Stomach smooth muscle (tissue), 2 donors: Measurements from ENCODE around the gene ZNF516.

ENCODE experiments used
- H3K27ac ChIP-seq: one replicate; pipeline ENCODE4 v1.7.0; 2013; ENCODE audit warnings: mild to moderate bottlenecking, low read length, inconsistent platforms
- H3K27me3 ChIP-seq, 2 donors: one replicate each; pipeline ENCODE4 v1.7.0; 2013; ENCODE audit warnings: low read length in 2 of 2; ENCODE audit not compliant: insufficient read depth in 2 of 2, control insufficient read depth in 1 of 2
- H3K36me3 ChIP-seq, 2 donors: one replicate each; pipeline ENCODE4 v1.7.0; 2013; ENCODE audit warnings: low read length in 2 of 2; ENCODE audit not compliant: control insufficient read depth in 2 of 2, insufficient read depth in 2 of 2
- H3K4me1 ChIP-seq: one replicate; pipeline ENCODE4 v1.7.0; 2013; ENCODE audit warnings: low read length; ENCODE audit not compliant: control insufficient read depth, insufficient read depth
- H3K4me3 ChIP-seq, 2 donors: one replicate each; pipeline ENCODE4 v1.7.0; 2013; ENCODE audit warnings: low read length in 2 of 2
- H3K9ac ChIP-seq, 2 donors: one replicate each; pipeline ENCODE4 v1.7.0; 2013; ENCODE audit warnings: low read length in 2 of 2, mild to moderate bottlenecking in 1 of 2
- H3K9me3 ChIP-seq, 2 donors: one replicate each; pipeline ENCODE4 v1.7.0; 2013; ENCODE audit warnings: low read length in 2 of 2; ENCODE audit not compliant: control insufficient read depth in 2 of 2
- donor health status: healthy.
- donor health status: Pancreatic carcinoma.

ZNF516 gene

DNA sequence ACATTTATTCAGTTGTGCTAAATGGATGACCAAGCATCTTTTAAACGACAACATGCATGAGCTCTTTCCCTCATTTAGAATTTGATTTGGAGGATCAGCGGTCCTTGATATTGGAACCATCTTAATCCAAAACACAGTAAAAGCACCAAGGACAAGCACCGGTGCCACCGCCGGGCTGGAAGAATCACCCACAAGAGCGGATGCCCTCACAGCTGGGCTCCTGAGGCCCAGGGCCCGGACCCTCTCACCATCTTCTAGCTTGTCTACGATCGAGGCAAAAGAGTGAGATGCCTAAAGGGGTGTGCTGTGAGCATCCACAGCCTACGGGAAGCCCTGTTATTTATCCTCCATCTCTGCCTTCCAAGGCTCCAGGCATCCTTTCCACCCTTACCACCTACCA is 129.5 kb downstream of the ZNF516 start:
- Histone ChIP-seq H3K9me3 (no peaks in the 10 kb centered on the region), H3K4me1 (no peaks in the 10 kb centered on the region), H3K27ac (no peak overlapping the region), H3K4me3 (no peak overlapping the region), H3K36me3 (peaks cover 16 to 20% of the 10 kb centered on the region in 2 donors), H3K27me3 (no peaks in the 10 kb centered on the region), H3K9ac (no peak overlapping the region)

DNA sequence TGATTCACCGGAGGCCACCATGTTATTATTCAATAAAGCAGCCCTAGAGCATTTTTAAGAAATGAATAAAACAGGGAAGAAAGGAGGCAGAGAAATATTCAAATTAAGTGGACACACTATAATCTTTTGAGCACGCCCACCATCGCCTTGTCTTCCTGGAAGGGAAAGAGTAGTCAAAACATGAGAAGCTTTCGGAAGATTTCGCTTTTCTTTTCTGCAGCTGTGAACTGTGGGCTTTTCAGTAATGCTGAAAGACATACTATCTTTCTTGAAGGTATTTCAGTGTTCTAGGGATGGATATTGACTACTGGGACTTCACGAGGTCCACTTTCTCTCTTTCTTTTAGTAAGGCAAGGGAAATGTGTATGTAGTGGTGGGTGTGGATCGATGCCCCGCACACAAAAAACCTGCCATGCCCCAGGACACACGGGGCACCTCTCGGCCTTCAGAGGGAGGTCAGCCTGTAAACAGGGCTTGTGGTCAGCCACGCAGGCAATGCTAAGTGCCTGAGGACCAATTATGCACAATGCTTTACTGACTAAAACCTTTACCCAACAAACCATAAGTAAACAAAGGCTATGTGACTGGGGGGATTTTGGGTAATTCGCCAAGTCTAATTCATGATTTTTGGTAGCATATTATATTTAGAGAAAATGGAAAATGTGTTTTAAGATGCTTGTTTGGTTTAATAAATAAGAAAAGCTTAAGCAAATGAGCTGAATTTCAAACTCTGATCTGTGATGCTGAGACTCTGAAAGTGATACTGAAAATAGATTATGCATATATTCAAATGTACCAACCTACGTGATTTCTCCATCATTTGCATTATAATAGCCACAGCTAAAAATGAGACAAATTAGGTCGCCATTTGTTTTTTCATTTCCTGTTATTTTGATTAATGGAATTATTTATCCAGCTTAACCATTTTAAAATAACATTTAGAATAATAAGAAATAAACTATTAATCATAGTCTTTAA is 130.5 kb downstream of the ZNF516 start:
- Histone ChIP-seq H3K27ac (no peak overlapping the region), H3K36me3 (peaks cover 12 to 17% of the 10 kb centered on the region in 2 donors), H3K27me3 (no peaks in the 10 kb centered on the region)

GRCh38 chr18:76363436-76364120 is 131.5 kb downstream of the ZNF516 start:
- H3K9ac ChIP-seq = no peak overlapping the region
- H3K4me1 ChIP-seq = no peaks in the 10 kb centered on the region
- no peak overlapping the region for H3K4me3 ChIP-seq
- H3K9me3 ChIP-seq = no peaks in the 10 kb centered on the region
- no peaks in the 10 kb centered on the region for H3K27me3 ChIP-seq
- H3K27ac ChIP-seq = no peak overlapping the region
- peaks cover 14 to 19% of the 10 kb centered on the region in 2 donors for H3K36me3 ChIP-seq

More for the DNA sequence above, 130.5 kb downstream of the ZNF516 start:
- Histone ChIP-seq H3K9ac (no peak overlapping the region), H3K4me1 (no peaks in the 10 kb centered on the region), H3K9me3 (no peaks in the 10 kb centered on the region), H3K4me3 (no peak overlapping the region)

DNA sequence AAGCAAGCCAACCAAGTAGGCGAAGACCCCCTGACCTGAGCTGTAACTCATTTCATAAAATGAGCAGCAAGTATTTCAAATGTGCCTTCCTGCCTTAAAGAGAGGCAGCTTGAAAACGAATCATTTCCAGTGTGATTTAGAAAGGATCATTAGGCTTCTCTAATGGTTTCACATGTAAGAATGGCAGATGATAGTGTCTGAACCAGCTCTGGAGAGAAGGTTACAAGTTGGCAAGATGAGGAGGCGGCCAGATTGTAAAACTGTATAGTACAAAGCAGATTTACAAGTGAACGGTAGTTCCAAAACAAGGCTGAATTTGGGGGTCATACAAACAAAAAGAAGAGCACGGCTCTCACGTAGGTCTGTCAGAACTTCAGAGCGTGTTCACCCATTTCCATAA is 132.4 kb downstream of the ZNF516 start:
- Histone ChIP-seq H3K9me3 (no peaks in the 10 kb centered on the region), H3K27ac (no peak overlapping the region), H3K27me3 (no peaks in the 10 kb centered on the region), H3K4me3 (no peak overlapping the region), H3K36me3 (peaks cover 14 to 19% of the 10 kb centered on the region in 2 donors), H3K9ac (no peak overlapping the region), H3K4me1 (no peaks in the 10 kb centered on the region)

GRCh38 chr18:76361219-76361618 is 133.8 kb downstream of the ZNF516 start:
- Histone ChIP-seq H3K9ac (no peak overlapping the region), H3K36me3 (peaks cover 17 to 27% of the 10 kb centered on the region in 2 donors), H3K4me1 (no peaks in the 10 kb centered on the region), H3K27ac (no peak overlapping the region), H3K9me3 (no peaks in the 10 kb centered on the region), H3K27me3 (no peaks in the 10 kb centered on the region), H3K4me3 (no peak overlapping the region)

- H3K27me3 ChIP-seq = no peaks in the 10 kb centered on the region
- H3K9me3 ChIP-seq = no peaks in the 10 kb centered on the region
- H3K4me1 ChIP-seq = no peaks in the 10 kb centered on the region
- peaks cover 19 to 29% of the 10 kb centered on the region in 2 donors for H3K36me3 ChIP-seq
- H3K4me3 ChIP-seq = no peak overlapping the region
- H3K27ac ChIP-seq = no peak overlapping the region
- no peak overlapping the region for H3K9ac ChIP-seq
Observed at GRCh38 chr18:76359909-76360308, 135.1 kb downstream of the ZNF516 start.

DNA sequence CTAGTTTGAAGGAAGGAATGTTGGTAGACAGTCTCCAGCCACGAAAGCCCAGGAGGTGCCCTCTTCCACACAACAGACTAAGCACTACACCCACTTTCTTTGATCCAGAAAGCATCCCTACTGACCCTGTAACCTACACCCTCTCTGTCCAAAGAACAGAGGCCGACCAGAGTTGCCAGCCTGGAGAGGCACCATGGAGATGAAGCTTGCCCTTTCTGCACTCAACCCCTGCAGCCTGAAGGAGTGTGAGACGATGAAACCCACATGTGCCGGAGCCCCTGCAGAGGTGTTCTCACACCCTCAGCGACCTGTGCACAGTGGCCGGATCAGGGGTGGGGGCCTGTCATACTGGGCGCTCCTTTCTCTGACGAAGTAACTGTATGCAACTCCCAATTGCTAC is 136.3 kb downstream of the ZNF516 start:
- Histone ChIP-seq H3K36me3 (peaks cover 19 to 29% of the 10 kb centered on the region in 2 donors), H3K27me3 (no peaks in the 10 kb centered on the region), H3K4me1 (peaks cover 2% of the 10 kb centered on the region), H3K27ac (no peak overlapping the region), H3K9me3 (no peaks in the 10 kb centered on the region), H3K9ac (no peak overlapping the region), H3K4me3 (no peak overlapping the region)

DNA sequence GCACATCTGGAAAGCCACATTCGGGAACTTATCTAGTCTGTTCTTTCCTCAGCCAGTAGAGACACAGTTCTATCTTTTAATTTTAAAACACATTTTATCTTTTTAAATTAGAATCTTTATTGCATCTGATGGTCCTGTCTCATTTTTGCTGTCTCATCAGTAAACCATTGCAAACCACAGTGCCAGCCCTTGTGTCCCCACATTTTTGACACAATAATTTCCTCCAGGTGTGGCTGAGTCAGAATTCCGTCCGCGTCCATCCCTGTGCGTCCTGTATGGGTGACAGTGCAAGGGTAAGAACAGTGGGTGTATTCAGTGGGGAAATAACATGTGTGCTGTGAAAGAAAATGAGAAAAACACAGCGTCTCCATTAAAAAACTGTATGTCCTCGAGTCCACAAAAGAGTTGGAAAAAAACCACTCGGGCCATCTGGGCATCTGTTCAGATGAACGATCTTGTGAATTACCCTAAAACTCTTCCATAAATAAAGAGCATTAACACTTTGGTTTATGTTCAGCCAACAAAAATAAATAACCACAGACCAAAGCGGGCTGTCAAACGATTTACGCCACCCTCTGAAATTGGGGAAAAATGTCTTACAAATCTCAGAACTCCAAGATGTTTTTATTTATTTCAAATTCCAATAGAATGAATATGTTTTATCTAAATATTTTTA is 137.3 kb downstream of the ZNF516 start:
- no peak overlapping the region for H3K9ac ChIP-seq
- H3K4me3 ChIP-seq = no peak overlapping the region
- peaks cover 19 to 29% of the 10 kb centered on the region in 2 donors for H3K36me3 ChIP-seq
- no peaks in the 10 kb centered on the region for H3K27me3 ChIP-seq
- H3K9me3 ChIP-seq = no peaks in the 10 kb centered on the region
- no peak overlapping the region for H3K27ac ChIP-seq
- H3K4me1 ChIP-seq = peaks cover 2% of the 10 kb centered on the region

- Histone ChIP-seq H3K4me1 (peaks cover 7% of the 10 kb centered on the region), H3K9me3 (no peaks in the 10 kb centered on the region), H3K27me3 (no peaks in the 10 kb centered on the region), H3K36me3 (peaks cover 17 to 26% of the 10 kb centered on the region in 2 donors), H3K4me3 (no peak overlapping the region), H3K9ac (no peak overlapping the region), H3K27ac (no peak overlapping the region)
Observed at GRCh38 chr18:76357174-76357573, 137.9 kb downstream of the ZNF516 start.

GRCh38 chr18:76356666-76357065 is 138.4 kb downstream of the ZNF516 start:
- H3K4me1 ChIP-seq = peaks cover 11% of the 10 kb centered on the region
- H3K27ac ChIP-seq = no peak overlapping the region
- no peaks in the 10 kb centered on the region for H3K27me3 ChIP-seq
- H3K36me3 ChIP-seq = peaks cover 12 to 21% of the 10 kb centered on the region in 2 donors
- H3K9ac ChIP-seq = no peak overlapping the region
- H3K9me3 ChIP-seq = no peaks in the 10 kb centered on the region
- no peak overlapping the region for H3K4me3 ChIP-seq
